T-helper 1 cell (primary cell): ENCODE results near the gene PPM1J.
"Not testable (repeated sequence)": the region's sequence is repeated elsewhere in the genome, so short reads cannot be mapped to it uniquely, and the experiment has no call there.

Source experiments
- DNase-seq, 5 donors: peaks; one replicate each; pipeline ENCODE4 v3.0.0-alpha.2; 2012 to 2020

PPM1J gene

DNA sequence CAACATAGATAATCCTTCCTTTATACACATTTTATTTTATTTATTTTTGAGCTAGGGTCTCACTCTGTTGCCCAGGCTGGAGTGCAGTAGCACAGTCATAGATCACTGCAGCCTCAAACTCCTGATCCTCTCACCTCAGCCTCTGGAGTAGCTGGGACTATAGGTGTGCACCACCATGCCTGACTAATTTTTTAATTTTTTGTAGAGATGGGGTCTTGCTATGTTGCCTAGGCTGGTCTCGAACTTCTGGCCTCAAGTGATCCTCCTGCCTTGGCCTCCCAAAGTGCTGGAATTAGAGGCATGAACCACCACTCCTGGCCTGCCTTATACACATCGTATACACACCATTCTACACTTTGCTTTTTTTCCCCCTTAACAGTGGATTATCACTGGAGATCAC, 6.2 kb upstream of the PPM1J start:
- not testable (repeated sequence) for DNase-seq

DNA sequence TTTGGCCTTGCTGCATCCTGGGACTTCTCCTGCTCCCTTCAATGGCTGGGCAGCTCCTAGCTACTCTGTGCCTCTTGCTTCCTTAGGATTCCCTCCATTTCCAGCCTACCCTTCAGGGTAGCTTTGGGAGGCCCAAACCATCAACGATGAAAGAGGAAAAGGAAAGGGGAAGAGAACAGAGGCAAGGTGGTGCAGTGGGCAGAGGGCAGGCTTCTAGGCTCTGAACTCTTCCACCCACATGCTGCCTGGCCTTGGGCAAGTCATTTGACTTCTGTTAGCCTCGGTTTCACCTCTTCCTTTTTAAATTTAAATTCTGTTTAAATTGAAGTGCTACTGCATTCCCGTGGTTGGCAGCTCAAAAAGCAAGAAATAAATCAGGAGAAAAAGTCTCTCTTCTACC, 5.7 kb upstream of the PPM1J start:
- DNase-seq: no peak

DNA sequence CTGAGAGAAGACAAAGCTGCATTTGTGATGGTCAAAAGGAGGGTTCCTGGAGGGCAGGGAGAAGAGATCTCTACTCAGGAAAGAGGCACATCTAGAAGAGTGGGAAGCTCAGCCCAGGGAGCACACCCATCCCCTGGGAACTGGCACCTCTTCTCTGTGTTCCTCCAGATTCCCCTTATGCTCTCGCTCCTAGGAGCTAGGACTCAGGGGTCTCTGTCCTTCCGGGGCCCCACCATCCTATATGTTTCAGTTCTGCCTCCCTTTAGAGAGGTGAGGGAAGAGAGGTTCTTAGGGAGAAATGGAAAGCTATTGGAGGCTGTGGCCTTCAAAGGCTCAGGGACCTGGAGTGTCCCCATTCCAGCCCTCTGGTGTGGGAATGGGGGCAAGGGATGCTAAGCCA, 4.6 kb upstream of the PPM1J start:
- no peak for DNase-seq

DNA sequence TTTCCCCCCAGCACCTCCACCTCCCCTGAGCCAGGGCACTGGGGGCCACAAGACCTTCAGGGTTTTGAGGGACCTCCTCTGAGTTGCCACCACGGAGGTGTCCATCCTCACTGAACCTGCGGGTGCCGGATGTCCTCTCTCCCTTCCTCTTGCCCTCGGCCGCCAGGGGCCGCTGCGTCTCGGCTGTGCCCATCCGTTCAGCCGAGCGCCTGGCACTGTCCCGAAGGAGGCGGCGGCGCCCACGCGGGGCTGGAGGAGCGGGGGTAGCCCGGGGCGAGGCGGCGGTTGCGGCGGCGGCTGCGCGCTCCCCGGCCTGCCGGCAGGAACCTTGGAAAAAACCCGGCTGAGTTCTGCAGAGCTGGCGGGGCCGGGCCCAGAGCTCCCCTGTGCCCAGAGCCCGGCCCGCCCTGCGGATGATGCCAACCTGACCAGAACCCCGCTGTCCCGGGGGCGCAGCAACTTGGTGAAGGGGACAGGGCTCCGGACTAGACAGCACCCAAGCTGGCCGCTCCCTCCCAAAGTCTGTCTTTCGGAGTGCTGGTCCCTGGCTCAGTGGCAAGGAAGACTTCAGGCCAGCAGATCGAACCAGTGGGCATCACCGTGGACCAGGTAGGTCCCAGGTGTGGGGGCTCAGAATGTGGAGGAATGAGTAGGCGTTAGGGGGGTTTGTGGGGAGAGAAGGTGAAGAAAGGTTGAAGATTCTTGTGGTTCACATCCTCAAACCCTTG, 3.7 kb upstream of the PPM1J start:
- peak; percentile 60 to 72 (median 71) for DNase-seq

DNA sequence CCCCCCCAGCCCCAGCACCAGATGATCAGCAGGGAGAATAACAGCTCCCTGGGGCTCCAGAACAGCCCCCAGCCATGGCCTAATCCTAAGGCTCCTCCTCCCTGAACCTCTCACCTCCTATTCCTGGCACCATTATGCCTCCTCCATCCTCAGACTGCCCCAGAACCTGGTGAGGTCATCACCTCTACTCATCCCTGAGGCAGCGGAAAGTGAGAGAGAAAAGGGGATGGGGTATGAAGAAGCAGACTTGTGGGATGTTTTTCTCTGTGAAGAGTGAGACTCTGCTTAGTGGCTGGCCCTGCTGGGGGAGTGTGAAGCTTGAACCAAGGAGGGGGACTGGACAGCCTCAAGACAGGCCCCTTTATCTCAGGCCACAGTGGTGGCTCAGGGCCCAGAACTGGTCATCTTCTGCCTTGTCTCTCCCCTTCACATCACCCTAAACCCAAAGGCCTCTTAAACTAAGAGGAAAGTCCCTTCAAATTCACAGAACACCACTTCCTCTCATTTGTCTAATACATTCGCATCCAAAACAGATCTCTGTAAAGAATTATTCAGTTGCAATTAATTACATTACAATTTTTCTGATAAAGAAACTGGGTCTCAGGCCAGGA, 2.2 kb upstream of the PPM1J start:
- DNase-seq: no peak

DNA sequence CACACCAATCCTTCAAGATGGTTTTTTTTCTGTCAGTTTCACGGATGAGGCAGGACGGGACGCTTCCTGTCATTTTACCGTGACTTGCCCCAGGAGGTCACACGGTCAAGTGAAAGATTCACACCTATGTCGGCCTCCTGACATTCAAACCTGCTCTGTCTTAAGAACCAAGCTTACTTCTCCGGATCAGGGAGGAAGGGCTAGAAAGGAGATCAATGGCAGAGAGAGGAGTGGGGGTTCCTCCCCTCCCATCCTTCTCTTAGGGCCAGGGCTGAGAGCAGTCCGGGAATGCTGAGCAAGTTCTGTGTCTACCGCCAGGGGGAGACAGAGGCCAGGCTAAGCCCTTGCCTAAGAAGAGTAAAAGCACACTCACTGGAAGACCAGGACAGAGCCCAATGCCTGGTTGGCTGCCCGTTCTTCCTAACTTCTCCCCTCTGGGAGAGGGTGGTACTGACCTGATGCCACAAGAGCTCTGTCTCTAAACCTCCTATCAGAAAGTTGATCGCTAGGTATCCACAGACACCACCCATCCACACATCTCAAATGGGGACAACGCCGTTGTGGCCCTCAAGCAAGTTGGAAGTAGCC, 1.1 kb upstream of the PPM1J start:
- peak; percentile 51 to 76 (median 73) for DNase-seq

DNA sequence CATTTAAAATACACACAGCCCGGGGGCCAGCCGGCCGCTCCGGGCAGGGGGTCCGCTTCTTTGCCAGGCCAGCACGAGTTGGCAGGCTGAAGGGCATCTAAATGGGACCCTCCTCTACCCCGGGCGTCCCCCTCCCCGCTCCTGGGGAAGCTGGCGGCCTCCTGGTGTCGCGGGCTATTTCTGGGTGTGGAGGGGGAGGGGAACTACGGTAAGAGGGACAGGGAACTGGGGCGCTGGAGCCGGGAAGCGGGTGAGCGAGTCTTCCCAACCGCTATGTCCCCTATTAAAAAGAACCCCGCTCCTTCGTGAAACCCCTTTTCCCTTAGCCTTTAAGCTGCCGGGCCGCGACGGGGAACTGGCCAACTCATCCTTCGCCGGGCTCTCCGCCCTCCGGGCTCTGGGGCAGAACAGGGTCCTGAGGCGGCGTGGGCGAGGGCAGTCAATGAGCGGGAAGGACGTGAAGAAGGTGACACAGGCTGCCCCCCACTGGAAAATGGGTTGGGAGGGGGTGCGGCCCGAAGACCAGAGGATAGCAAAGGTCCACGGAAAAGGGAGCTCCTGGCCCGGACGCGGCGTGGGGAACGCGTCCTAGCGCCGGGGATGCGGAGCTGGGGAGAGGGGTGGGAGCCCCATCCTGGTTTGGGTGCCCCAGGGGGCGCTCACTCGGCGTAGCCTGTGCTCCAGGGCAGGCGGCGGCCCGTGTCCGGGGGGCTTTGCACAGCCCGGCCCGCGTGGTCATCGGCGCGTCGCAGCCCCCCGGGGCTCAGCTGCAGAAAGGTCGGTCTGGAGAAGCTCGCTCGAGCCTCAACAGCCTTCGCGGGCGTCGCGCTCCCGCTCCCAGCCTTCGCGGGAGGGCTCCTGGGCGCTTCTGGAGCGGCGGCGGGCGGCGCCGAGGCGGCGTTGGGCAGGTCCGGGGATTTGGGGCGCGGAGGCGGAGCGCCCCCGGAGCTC, 544 bp downstream of the PPM1J start:
- no peak for DNase-seq

DNA sequence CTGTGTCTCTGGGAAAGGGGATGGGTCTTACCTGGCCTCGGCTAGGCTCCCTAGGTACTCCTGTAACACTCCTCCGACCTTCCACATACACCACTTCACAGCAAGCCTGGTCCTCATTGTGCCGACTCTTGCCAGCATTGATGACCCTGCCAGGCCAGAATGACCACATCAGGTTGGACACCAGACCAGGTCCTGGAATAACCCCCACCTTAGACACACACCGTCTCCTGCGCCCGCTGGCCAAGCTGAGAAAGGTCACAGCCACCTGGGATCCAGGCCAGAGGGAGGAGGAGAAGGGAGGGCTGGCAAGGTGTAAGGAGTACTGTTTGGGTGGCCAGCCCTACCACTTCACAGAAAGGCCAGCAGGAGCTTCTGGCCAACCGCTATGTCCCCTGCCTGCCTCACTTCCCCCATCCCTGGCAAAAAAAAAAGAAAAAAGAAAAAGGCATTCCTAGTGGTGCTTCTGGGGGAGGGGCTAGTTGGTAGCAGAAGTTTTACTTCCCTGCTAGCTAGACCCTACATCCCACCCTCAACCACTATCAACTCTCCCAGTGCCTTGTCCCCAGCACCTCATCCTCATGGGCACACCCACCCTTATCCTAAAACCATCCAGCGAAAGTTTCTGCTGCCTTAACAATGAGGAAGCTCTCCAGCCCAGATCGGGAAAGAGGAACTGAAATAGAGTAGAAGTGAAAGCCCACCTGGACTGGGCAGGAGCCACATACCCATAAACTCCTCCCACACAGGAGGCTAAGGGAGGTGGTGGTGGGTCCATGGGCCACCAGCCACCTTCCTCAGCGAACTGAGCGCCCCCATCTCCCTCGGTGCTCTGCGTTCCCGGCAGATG, 1.4 kb downstream of the PPM1J start:
- DNase-seq: no peak

DNA sequence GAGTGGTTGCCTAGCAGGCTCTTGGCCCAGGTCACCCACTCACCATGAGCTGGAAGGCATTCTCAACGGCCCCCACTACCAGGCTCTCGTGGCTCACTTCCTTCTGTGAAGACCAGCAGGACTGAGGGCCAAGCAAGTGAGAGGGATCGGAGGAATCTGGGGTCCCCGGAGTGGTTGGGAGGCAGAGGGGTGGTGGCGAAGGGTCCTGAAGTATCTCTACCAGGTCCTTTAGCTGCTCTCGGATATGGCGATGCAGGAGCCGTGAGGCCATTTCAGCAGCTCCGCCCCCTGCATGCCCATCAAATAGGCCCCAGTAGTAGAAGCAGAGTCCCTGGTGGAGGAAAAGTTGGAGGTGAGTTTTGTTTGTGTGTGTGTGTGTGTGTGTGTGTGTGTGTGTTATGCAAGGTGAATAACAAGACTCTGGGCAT, 2.4 kb downstream of the PPM1J start:
- no peak for DNase-seq

DNA sequence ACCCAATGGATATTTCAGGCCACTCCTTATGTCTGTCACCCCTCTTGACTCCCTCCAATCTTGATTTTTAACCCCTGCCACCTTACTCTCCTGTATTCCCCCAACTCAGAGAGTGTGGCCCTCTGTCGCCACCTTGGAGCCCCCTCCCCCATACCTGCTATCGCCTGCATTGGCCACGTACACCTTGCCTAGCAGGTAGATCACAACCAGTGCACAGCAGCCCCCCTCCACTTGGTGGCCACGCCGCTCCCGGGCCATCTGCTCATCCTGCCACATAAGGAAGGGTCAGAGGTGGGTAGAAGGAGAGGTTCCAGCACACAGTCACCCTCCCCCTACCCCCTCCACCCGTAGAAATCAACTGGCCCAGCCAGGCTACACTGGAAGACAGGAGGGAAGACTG, 2.9 kb downstream of the PPM1J start:
- no peak for DNase-seq

DNA sequence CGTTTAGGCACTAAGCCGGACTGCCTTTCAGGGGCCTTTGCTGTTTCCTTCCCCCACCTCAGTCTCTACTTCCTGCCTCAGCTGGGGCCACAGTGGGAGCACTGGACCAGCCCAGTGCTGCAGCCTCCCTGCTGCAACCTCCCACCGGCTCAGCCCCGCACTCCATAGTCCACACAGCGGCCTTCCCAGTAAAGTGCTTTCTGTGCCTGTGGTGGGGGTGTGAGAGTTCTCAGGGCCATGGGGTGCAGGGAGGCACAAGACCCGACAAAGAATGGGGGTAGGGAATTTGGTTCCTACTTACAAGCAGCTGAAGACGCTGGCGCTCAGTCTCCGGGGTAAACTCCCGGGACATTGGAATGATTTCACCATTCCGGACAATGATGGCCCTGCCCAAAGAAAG, 3.5 kb downstream of the PPM1J start:
- no peak for DNase-seq

DNA sequence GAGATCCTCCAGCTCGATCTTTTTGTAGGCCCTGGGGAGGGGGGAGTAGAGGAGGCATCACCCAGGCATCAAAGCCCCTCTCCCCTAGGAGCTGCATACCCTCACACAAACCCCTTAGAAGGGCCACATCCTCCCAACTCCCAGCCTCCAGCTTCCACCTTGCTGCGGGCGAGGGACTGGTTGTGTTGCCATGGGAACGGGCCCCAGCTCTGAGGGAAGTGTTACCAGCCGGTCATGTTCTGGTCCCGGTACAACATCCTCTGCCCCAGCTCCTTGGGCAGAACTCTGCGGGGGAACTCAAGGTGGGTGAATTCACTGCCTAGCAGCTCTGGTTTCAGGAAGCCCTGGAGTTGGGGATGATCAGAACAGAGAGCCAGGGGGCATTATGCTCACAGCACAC, 4.1 kb downstream of the PPM1J start:
- DNase-seq: no peak

DNA sequence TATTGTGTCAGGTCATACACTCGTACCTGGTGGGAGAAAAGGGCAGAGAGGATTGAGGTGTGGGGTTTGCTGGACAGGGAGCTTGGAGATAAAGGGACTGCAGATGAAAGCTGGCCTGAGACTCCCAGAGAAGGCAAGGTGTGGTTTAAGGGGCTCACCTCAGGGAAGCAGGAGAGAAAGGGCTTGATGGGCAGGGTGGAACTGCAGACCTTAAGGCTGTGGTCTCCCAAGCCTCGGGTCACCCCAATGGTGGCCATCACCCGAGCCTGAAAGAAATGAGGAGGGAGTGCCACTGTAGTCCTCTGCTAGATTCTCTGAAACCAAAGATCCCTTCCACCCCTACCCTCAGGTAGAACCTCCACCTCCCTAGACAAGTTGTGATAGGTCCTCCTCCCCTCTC, 4.5 kb downstream of the PPM1J start:
- DNase-seq: no peak

DNA sequence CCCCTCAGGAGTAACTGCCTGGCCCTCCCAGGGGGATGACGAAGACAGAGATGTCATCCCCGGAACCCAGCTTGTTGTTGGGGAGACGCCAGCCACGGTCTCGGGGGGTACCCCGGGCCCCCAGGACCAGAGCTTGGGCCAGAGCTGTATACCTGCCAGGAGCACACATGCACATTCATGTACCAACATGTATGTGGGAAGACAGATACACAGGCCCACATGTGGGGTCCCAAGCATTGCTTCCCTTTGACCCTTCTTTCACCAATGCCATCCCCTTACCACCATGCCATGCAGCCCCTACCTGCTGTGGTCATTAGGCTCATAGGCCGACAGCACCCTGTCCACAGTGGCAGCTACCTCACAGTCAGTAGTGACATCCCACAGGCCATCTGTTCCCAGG, 5.0 kb downstream of the PPM1J start:
- no peak for DNase-seq

DNA sequence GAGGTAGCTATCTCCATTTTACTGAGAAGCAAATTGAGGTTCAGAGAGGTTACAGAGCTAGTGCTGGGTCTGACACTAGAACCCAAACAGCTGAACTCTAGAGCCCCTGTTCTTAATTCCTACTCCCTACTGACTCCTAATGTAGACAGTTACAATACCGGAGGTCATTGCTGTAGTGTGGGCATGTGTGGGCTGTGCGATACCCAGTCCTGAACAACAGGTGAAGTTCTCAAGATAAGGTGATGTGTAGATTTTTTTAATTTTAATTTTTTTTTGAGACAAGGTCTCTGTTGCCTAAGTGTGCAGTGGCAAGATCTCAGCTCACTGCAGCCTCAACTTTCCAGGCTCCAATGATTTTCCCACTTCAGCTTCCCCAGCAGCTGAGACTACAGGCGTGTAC, 6.6 kb downstream of the PPM1J start:
- no peak for DNase-seq

DNA sequence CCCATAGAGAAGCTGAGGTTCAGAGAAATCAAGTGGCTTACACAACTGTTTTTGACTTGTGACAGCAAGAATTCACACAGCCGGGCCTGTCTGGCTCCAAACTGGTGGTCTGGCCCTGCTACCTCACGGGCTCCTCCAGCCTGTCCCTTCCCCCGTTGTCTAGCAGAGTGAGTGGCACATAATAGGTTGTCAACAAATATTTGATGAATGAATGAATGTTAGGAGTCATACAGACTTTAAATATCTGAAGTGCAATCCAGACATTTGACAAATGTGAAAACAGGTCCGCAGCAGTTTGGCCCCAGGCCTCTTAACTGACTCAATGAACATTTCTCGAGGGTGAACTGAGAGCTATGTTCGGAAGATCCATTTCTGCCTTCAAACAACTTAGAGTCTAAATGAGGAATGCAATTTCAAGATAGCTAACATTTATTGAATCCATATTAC, 7.1 kb downstream of the PPM1J start:
- no peak for DNase-seq

DNA sequence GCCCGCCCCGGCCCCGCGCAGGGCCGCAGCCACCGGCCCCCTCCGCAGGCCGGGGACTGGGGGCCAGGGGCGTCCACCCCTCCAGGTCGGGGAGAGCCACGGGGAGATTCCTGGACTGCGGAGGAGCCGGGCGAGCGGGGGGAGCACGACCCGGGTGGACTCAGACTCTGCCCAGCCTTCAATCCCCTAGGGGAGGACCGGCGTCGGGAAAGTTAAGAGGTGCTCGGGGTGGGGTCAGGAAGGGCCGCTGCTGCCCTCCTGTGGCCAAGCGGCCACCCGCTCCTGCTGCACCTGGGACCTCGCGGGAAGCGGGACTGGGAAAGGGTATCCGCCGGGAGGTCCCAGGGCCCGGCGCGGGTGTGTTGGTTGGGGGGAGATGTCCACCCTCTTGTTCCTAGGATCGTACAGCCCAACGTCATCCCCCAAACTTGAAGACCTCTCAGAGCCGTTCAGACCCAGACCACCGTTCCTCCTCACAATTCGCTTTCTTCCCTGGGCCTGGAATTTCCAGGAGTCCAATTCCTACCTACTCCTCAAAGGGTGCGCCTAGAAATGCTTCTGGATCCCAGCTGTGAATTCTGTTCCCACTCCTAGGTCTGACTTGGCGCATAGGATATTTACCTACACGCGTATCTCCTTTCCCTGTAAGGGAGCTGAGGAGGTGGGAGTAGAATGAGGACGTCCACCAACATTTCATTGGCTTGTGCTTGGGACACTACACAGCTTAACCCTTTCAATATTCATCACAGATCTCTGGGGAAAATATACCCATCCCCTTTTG, 7.7 kb downstream of the PPM1J start:
- DNase-seq: peak; percentile 33 to 74 (median 46)

DNA sequence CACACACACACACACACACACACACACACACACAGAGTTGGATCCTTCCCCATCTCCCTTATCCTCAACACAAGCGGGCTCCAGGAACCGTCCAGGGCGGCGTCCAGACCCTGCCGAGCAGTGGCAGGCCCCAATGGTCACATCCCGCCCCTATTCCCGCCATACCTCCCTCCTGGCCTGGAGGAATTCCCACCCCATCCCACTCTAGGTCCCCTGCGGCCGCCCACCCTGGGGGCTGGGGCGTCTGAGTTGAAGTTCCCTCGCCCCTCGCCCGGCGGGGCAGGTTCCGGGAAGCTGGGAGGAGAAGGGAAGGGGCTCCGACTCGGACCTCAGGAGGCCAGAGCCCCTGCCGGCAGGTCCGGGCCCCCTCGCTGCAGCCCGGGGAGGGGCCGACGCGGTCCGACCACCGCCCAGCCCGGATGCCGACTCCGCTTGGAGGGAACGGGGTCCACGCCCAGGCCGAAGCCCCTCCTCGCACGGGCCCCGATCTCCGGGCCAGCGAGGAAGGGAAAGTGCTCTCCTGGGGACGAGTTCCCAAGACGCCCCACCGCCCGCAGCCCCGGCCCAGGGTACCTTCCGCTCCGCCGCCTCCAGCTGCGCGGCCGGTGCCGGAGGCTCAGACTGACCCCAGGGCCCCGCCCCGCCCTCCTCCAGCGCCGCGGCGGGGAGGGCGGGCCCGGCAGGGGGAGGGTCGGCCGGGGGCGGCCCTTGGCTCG, 8.5 kb downstream of the PPM1J start, which contains the start of gene RHOC:
Gene RHOC (minus strand): TSS at position 623 of the 716 bp plus-strand sequence. CDS start 3,328 bp downstream, outside the sequence.
- DNase-seq: peak in 2 of 5 donors; percentile 43 to 48

DNA sequence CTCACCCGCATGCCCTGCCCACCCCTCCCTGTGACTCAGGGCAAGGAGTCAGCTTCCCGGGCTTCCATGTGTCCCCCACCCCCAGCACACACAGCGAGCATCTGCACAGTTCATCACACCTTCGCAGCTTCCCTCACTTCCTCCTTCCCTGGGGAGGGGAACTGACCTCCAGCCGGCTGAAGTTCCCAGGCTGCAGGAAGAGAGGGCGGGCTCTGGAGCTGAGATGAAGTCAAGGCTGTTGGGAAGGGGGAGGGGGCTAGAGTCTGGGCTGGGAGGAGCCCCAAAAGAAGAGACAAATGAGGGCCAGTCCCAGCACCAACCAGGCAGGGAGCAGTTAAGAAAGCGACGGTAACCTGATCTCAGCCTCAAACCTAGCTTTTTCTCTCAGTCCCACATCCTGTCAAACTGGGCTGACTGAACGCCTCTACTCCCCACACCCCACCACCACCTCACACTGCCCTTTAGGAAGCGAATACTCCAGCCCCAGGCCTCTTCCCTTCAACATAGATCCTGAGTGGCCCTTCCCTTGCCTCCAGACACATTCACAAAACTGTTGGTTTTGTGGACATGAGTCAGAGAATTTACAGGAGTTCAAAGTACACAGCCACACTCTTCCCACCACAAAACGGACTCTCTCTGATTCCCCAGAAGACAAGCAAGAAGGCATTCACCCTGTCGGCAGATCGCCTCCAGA, 10.1 kb downstream of the PPM1J start:
- DNase-seq: peak in 3 of 5 donors; percentile 24 to 84 (median 28)
